ENCODE measurements around the gene CCK.

CCK gene

DNA sequence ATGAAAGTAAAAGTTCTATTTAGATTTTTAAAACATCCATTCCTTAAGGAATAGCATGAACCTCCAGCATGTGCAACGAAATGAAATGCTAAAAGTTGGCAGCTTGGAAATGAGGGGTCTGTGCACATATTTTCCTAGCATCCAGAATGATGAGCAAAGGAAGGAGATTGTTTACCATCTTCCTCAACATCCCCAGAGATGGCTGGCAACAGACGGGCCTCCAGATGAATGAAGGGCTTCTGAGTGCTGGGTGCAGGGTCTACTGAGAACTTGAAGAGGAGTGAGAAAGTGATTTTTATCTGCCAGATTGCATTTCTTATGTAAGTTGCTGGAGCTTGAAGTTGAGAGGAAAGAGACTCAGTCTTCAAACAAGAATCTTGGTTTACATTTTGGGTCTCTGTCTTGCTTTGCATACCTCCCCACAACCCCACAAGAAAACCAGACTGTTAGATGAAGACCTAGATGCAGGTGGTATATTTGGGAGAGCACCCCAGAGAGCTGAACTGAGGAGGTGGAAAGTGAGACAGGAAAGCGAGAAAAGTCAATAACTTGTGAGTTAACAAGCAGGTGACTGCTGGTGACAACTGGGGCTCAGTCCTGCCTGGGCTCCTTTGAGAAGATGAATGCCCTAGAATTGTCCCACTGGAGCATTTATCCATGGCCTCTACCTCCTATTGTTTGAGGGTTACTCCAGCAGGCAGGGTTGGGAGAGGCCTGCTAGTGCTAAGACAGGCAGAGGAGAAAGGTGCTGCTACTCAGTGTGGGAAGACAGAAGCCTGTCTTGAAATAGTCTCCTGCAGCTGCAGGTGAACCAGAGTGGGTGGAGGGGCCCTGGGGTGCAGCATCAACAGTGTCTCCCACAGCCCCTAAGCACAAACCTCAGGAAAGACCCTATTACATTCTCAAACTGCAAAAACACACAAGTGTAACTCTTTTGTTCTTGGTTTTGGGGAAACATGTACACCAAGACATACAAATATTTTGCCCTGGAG is 10.5 kb upstream of the CCK start:
- H3K27ac ChIP-seq = no peak overlapping the region
- TF ChIP-seq, protein P1, sequence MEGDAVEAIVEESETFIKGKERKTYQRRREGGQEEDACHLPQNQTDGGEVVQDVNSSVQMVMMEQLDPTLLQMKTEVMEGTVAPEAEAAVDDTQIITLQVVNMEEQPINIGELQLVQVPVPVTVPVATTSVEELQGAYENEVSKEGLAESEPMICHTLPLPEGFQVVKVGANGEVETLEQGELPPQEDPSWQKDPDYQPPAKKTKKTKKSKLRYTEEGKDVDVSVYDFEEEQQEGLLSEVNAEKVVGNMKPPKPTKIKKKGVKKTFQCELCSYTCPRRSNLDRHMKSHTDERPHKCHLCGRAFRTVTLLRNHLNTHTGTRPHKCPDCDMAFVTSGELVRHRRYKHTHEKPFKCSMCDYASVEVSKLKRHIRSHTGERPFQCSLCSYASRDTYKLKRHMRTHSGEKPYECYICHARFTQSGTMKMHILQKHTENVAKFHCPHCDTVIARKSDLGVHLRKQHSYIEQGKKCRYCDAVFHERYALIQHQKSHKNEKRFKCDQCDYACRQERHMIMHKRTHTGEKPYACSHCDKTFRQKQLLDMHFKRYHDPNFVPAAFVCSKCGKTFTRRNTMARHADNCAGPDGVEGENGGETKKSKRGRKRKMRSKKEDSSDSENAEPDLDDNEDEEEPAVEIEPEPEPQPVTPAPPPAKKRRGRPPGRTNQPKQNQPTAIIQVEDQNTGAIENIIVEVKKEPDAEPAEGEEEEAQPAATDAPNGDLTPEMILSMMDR (conservative IDR thresholded peaks at IDR 0.05) = no peak
- TF ChIP-seq ZFX (IDR thresholded peaks at IDR 0.05) = no peak

DNA sequence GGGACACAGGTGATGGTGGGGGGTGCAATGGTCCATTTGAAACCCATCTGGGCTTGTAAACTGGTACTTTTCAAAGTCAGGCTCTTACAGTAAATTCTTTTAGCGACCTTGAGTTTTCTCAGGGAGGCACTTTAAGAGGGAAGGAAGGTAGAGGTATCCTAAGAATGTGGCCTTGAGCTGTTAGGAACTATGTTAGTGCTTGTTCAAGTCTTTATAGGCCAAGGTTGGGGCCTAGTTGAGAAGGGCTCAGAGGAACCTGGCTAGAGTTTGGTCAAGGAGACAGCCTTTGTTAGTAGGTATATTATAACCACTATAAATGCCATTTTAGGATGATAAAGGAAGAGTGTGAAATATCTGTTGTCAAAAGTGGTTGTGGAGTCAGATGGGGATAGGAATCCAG is 9.2 kb upstream of the CCK start:
- no peak for TF ChIP-seq ZFX (IDR thresholded peaks at IDR 0.05)
- TF ChIP-seq, protein P1 (conservative IDR thresholded peaks at IDR 0.05) = no peak
- no peak overlapping the region for H3K27ac ChIP-seq

DNA sequence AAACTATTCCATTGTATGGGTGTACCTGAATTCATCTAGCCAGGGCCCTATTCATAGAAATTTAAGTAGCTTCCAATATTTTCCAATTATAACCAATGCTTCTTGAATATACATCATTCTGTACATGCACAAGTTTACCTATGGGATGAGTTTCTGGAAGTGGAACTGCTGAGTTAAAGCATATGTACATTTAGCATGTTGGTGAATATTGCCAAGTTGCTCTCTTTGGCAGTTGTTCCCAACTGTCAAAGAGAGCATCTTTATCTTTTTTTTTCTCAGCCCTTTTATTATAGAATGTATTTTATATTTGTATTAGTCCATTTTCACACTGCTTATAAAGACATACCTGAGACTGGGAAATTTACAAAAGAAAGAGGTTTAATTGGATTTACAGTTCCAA is 8.3 kb upstream of the CCK start:
- H3K27ac ChIP-seq = no peak overlapping the region
- TF ChIP-seq ZFX (IDR thresholded peaks at IDR 0.05) = no peak
- TF ChIP-seq, protein P1 (conservative IDR thresholded peaks at IDR 0.05) = no peak

DNA sequence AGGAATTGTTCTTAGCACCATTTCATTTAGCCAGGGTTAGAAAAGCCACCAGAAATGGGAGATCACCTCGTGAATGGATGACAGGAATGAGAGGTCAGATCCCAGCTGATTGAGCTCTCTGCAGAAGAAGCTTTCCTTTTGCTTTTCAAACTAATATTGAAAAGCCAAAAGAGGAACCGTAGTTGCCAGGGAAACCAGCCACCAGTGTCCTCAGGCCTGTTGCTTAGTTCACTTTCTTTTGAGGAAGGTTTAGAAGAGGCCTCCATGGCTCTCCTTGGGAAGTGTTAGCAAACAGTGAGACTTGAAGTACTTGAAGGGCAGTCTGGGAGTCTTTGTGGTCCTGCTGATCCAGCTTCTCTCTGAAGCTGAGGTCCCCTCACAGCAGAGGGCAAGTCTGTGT is 7.4 kb upstream of the CCK start:
- no peak for TF ChIP-seq ZFX (IDR thresholded peaks at IDR 0.05)
- TF ChIP-seq, protein P1 (conservative IDR thresholded peaks at IDR 0.05) = no peak

DNA sequence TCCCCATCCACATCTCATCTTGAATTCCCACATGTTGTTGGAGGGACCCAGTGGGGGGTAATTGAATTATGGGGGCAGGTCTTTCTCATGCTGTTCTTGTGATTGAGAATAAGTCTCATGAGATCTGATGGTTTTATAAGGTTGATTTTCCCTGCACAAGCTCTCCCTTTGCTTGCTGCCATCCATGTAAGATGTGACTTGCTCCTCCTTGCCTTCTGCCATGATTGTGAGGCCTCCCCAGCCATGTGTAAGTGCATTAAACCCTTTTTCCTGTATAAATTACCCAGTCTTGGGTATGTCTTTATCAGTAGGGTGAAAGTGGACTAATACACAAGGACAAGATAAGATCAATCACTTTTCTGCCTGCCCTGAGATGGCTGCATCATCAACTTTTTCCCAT is 5.8 kb upstream of the CCK start:
- H3K27ac ChIP-seq = no peak overlapping the region
- no peak for TF ChIP-seq ZFX (IDR thresholded peaks at IDR 0.05)
- TF ChIP-seq, protein P1 (conservative IDR thresholded peaks at IDR 0.05) = no peak

More for the DNA sequence above, 7.4 kb upstream of the CCK start:
- no peak overlapping the region for H3K27ac ChIP-seq

DNA sequence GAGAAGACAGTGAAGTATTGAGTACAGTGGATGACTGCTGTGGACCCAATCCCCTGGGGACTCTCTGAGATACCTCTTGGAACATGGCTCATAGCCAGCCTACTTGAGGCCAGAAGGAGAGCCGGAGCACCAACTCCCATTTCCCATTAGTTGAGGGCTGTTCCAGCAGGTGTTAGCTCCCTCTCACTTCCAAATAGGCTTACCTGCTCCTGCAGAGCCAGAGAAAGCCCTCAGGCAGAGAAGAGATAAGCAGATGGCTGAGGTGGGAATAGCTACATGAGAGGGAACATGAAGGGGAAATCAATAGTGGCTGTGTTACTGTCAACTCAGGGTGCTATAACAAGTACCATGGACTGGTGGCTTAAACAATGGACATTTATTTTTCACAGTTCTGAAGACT is 4.6 kb upstream of the CCK start:
- no peak for TF ChIP-seq ZFX (IDR thresholded peaks at IDR 0.05)
- TF ChIP-seq, protein P1 (conservative IDR thresholded peaks at IDR 0.05) = no peak
- H3K27ac ChIP-seq = no peak overlapping the region

DNA sequence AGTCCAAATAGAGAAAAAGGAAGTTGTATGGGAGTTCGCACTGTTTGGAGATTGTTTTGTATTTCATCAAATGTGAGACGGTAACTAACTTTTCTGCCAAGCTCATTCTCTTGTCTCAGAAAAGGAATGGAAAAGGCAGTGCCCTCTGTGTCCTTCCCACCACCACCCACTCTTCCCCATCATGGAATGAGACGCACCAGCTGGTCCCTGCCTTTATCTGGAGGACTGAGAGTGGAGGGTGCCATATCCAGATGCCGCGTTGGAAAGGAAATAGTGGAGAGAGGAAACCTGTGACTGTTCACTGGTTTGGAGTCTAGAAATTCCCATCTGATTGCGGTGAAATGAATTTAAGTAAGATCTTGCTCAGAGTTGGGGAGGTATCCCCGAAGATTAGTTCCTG is 3.7 kb upstream of the CCK start:
- no peak overlapping the region for H3K27ac ChIP-seq
- no peak for TF ChIP-seq ZFX (IDR thresholded peaks at IDR 0.05)
- TF ChIP-seq, protein P1 (conservative IDR thresholded peaks at IDR 0.05) = no peak

Measured in C4-2B (cell line).